H9 (cell line): ENCODE results near the gene RBM33. TPM values are rescaled to one million over a fixed set of nuclear protein-coding genes. Genes with fewer than 3 reads are reported as not detected.

Experiments used
- DNase-seq: peaks from one replicate; pipeline ENCODE4 v3.0.0-alpha.2; 2017
- H2AFZ ChIP-seq: one replicate; pipeline ENCODE4 v1.6.1; 2013; ENCODE audit warnings: mild to moderate bottlenecking, low read length, control low read depth, moderate library complexity
- H2AK5ac ChIP-seq: 2 replicates; pipeline ENCODE4 v1.6.1; 2013; ENCODE audit warnings: low read length, control low read depth, mixed read lengths; ENCODE audit not compliant: insufficient read length
- H2BK120ac ChIP-seq: one replicate; pipeline ENCODE4 v1.6.1; 2013; ENCODE audit warnings: low read depth, mild to moderate bottlenecking, low read length, control low read depth, inconsistent platforms; ENCODE audit not compliant: poor library complexity, severe bottlenecking
- H2BK12ac ChIP-seq: 2 replicates; pipeline ENCODE4 v1.6.1; 2013; ENCODE audit warnings: low read length, control low read depth, mixed read lengths, low read depth; ENCODE audit not compliant: insufficient read length
- H2BK15ac ChIP-seq: 2 replicates; pipeline ENCODE4 v1.6.1; 2013; ENCODE audit warnings: low read depth, low read length, control low read depth
- H2BK20ac ChIP-seq: one replicate; pipeline ENCODE4 v1.6.1; 2013; ENCODE audit warnings: low read depth, mild to moderate bottlenecking, low read length, control low read depth, inconsistent platforms; ENCODE audit not compliant: poor library complexity, severe bottlenecking
- H2BK5ac ChIP-seq: 2 replicates; pipeline ENCODE4 v1.6.1; 2013; ENCODE audit warnings: low read length, control low read depth, mixed read lengths; ENCODE audit not compliant: insufficient read length
- H3K14ac ChIP-seq: 2 replicates; pipeline ENCODE4 v1.6.1; 2013; ENCODE audit warnings: low read length, control low read depth; ENCODE audit not compliant: insufficient read depth
- H3K18ac ChIP-seq: 2 replicates; pipeline ENCODE4 v1.6.1; 2013; ENCODE audit warnings: low read depth, mild to moderate bottlenecking, mixed read lengths, low read length, control low read depth; ENCODE audit not compliant: insufficient read length
- H3K23ac ChIP-seq: 2 replicates; pipeline ENCODE4 v1.6.1; 2013; ENCODE audit warnings: low read length, control low read depth, mixed read lengths, low read depth; ENCODE audit not compliant: insufficient read length
- H3K23me2 ChIP-seq: 2 replicates; pipeline ENCODE4 v1.6.1; 2013; ENCODE audit warnings: low read depth, mild to moderate bottlenecking, mixed read lengths, low read length, control low read depth; ENCODE audit not compliant: insufficient read length, poor library complexity, severe bottlenecking
- H3K27ac ChIP-seq: 2 replicates; pipeline ENCODE4 v1.5.1; 2013; ENCODE audit warnings: low read length, control low read depth, mixed read lengths, low read depth; ENCODE audit not compliant: insufficient read length
- H3K27me3 ChIP-seq: 2 replicates; pipeline ENCODE4 v1.6.1; 2013; ENCODE audit warnings: low read length, control low read depth, inconsistent platforms; ENCODE audit not compliant: insufficient read depth
- H3K4ac ChIP-seq: 2 replicates; pipeline ENCODE4 v1.6.1; 2013; ENCODE audit warnings: low read depth, mild to moderate bottlenecking, control low read depth, inconsistent platforms, low read length, moderate library complexity
- H3K4me1 ChIP-seq: 2 replicates; pipeline ENCODE4 v1.6.1; 2013; ENCODE audit warnings: low read length, control low read depth, inconsistent platforms; ENCODE audit not compliant: insufficient read depth
- H3K4me2 ChIP-seq: 2 replicates; pipeline ENCODE4 v1.6.1; 2013; ENCODE audit warnings: low read length, control low read depth, mixed read lengths; ENCODE audit not compliant: insufficient read length, insufficient read depth
- H3K56ac ChIP-seq: 2 replicates; pipeline ENCODE4 v1.6.1; 2013; ENCODE audit warnings: low read depth, mild to moderate bottlenecking, mixed read lengths, low read length, control low read depth; ENCODE audit not compliant: insufficient read length
- H3K79me1 ChIP-seq: 2 replicates; pipeline ENCODE4 v1.6.1; 2013; ENCODE audit warnings: low read depth, mild to moderate bottlenecking, moderate library complexity, low read length, control low read depth, inconsistent platforms; ENCODE audit not compliant: insufficient read depth, poor library complexity, severe bottlenecking
- H3K79me2 ChIP-seq: 2 replicates; pipeline ENCODE4 v1.6.1; 2013; ENCODE audit warnings: low read length, control low read depth, inconsistent platforms; ENCODE audit not compliant: insufficient read depth
- H3K9ac ChIP-seq: 2 replicates; pipeline ENCODE4 v1.6.1; 2013; ENCODE audit warnings: low read length, control low read depth, mixed read lengths; ENCODE audit not compliant: insufficient read length; ENCODE audit errors: extremely low read depth
- H3K9me3 ChIP-seq: one replicate; pipeline ENCODE4 v1.6.1; 2013; ENCODE audit warnings: low read depth, low read length, inconsistent platforms; ENCODE audit not compliant: control insufficient read depth
- H3T11ph ChIP-seq: one replicate; pipeline ENCODE4 v1.6.1; 2013; ENCODE audit warnings: mild to moderate bottlenecking, low read length, control low read depth, inconsistent platforms
- H4K20me1 ChIP-seq: one replicate; pipeline ENCODE4 v1.6.1; 2013; ENCODE audit not compliant: control insufficient read depth, insufficient read length, insufficient read depth
- H4K5ac ChIP-seq: 2 replicates; pipeline ENCODE4 v1.6.1; 2013; ENCODE audit warnings: low read depth, mild to moderate bottlenecking, mixed read lengths, low read length, control low read depth; ENCODE audit not compliant: insufficient read length
- H4K8ac ChIP-seq: replicated peaks from 2 replicates; pipeline ENCODE4 v1.6.1; 2013; ENCODE audit warnings: low read length, control low read depth, mixed read lengths, low read depth; ENCODE audit not compliant: insufficient read length
- H4K91ac ChIP-seq: 2 replicates; pipeline ENCODE4 v1.6.1; 2013; ENCODE audit warnings: low read depth, mild to moderate bottlenecking, moderate library complexity, mixed read lengths, low read length, control low read depth; ENCODE audit not compliant: insufficient read length
- H3K27ac Mint-ChIP-seq, 3 experiments: 2 replicates in 2 of 3; 3 replicates in 1 of 3; pipeline ENCODE4 v1.8.0; 2020 to 2021; ENCODE audit warnings: mixed read lengths in 3 of 3, mild to moderate bottlenecking in 1 of 3, moderate library complexity in 1 of 3
- H3K27me3 Mint-ChIP-seq: 2 replicates; pipeline ENCODE4 v1.8.0; 2021; ENCODE audit warnings: low read depth, mild to moderate bottlenecking, moderate library complexity, mixed read lengths
- H3K36me3 Mint-ChIP-seq, 3 experiments: 2 replicates in 2 of 3; 3 replicates in 1 of 3; pipeline ENCODE4 v1.8.0; 2020 to 2021; ENCODE audit warnings: low read depth in 3 of 3, mixed read lengths in 3 of 3; ENCODE audit not compliant: insufficient read depth in 1 of 3
- H3K4me1 Mint-ChIP-seq, 2 experiments: 2 replicates each; pipeline ENCODE4 v1.8.0; 2020; ENCODE audit warnings: mixed read lengths in 2 of 2
- H3K4me3 Mint-ChIP-seq, 2 experiments: 2 replicates in 1 of 2; 3 replicates in 1 of 2; pipeline ENCODE4 v1.8.0; 2020 to 2021; ENCODE audit warnings: mild to moderate bottlenecking in 2 of 2, mixed read lengths in 2 of 2, moderate library complexity in 1 of 2
- H3K9me3 Mint-ChIP-seq, 2 experiments: 2 replicates in 1 of 2; 3 replicates in 1 of 2; pipeline ENCODE4 v1.8.0; 2020; ENCODE audit warnings: mild to moderate bottlenecking in 2 of 2, mixed read lengths in 2 of 2, moderate library complexity in 1 of 2
- CTCF ChIP-seq: fragments of 200-600 bp; sonication (generic); conservative IDR thresholded peaks from 3 replicates; pipeline ENCODE4 v1.8.0; 2021; ENCODE audit warnings: antibody characterized with exemption, mild to moderate bottlenecking
- WGBS: extraction: QIAGEN DNeasy Blood & Tissue Kit; methylation state at CpG from one replicate; pipeline ENCODE4 v1.1.7; 2013; ENCODE audit warnings: missing lambda C conversion rate, low lambda C conversion rate, mixed read lengths; ENCODE audit not compliant: insufficient read length; ENCODE audit errors: extremely low coverage; 5-methylcytosine and 5-hydroxymethylcytosine counted together
- total RNA-seq: library from RNA; stranded (reverse); gene quantifications from 2 replicates; pipeline ENCODE4 v1.2.1, GENCODE V29; 2021

The RBM33 gene
- total RNA-seq, 1 experiment from 2014 or later, result 71.3 TPM

GRCh38 chr7:155756322-155756721 is 111.9 kb downstream of the RBM33 start:
- no peak overlapping the region for H4K91ac ChIP-seq
- no peak overlapping the region for H2BK12ac ChIP-seq
- Mint-ChIP-seq H3K27me3 (no peaks in the 10 kb centered on the region), H3K27ac (no peak overlapping the region), H3K36me3 (peaks cover 32 to 33% (median 32%) of the 10 kb centered on the region in 3 experiments), H3K4me1 (peaks cover 36 to 48% of the 10 kb centered on the region in 2 experiments), H3K4me3 (no peak overlapping the region), H3K9me3 (peaks cover 6 to 7% of the 10 kb centered on the region in 2 experiments; a peak in 3 of 5 replicates)
- no peak overlapping the region for H2BK5ac ChIP-seq
- H4K8ac ChIP-seq, result no peak overlapping the region
- no peaks in the 10 kb centered on the region; the same call in 1 of the 2 replicates for H3K4me1 ChIP-seq
- H3K79me1 ChIP-seq, result peaks cover 10% of the 10 kb centered on the region
- H2BK15ac ChIP-seq, result no peak overlapping the region
- no peak overlapping the region for H2AFZ ChIP-seq
- no peaks in the 10 kb centered on the region for H4K20me1 ChIP-seq
- DNase-seq, result no peak
- H3K79me2 ChIP-seq, result peaks cover 5% of the 10 kb centered on the region; the same call in 1 of the 2 replicates
- H3K23ac ChIP-seq, result no peak overlapping the region
- no peak overlapping the region for H2BK20ac ChIP-seq
- TF ChIP-seq CTCF, result no peak
- no peak overlapping the region for H4K5ac ChIP-seq
- no peaks in the 10 kb centered on the region for H3K27me3 ChIP-seq
- no peaks in the 10 kb centered on the region for H3K9me3 ChIP-seq
- no peak overlapping the region for H3K56ac ChIP-seq
- H3T11ph ChIP-seq, result no peak overlapping the region
- H3K23me2 ChIP-seq, result no peaks in the 10 kb centered on the region
- H3K4ac ChIP-seq, result no peak overlapping the region
- WGBS, result no CpG with 5 or more reads among the region's 9 CpGs
- H3K4me2 ChIP-seq, result no peak overlapping the region
- H3K9ac ChIP-seq, result no peak overlapping the region
- H2BK120ac ChIP-seq, result no peak overlapping the region
- no peak overlapping the region for H2AK5ac ChIP-seq
- no peak overlapping the region for H3K27ac ChIP-seq
- H3K14ac ChIP-seq, result no peak overlapping the region
- H3K18ac ChIP-seq, result no peak overlapping the region
